OCI-LY3 (cell line): ENCODE measurements around the gene KAZN.

Experiments
- CTCF ChIP-seq: fragments of 200-600, 300-600 bp; sonication (generic); IDR thresholded peaks from 2 replicates; pipeline ENCODE4 v1.5.1; 2014; ENCODE audit warnings: antibody characterized with exemption, low read length, low read depth
- EZH2phosphoT487 ChIP-seq: fragments of 200-600 bp; shearing (Covaris generic); IDR thresholded peaks from 2 replicates; pipeline ENCODE4 v1.6.1; 2018; ENCODE audit warnings: antibody characterized with exemption, mixed run types, low read depth

GRCh38 chr1:15088281-15088971 lies 489.9 kb downstream of the KAZN start:
- TF ChIP-seq CTCF: no peak
- no peak for TF ChIP-seq EZH2phosphoT487
